Effector memory CD8-positive, alpha-beta T cell (primary cell): ENCODE results near the gene MPEG1.

Experiments
- ATAC-seq: fragments of 150-1000 bp; cut with Tn5 transposase; replicated peaks from 2 replicates; pipeline ENCODE4 v1.10.0; 2021; ENCODE audit warnings: mild to moderate bottlenecking, moderate library complexity
- DNase-seq, 3 experiments: peaks; one replicate each; pipeline ENCODE4 v3.0.0; 2021
- H3K27ac Mint-ChIP-seq, 2 donors: one replicate each; pipeline ENCODE4 v1.8.0; 2022; ENCODE audit warnings: mild to moderate bottlenecking in 2 of 2, mixed read lengths in 2 of 2, moderate library complexity in 2 of 2
- H3K27me3 Mint-ChIP-seq, 2 donors: one replicate each; pipeline ENCODE4 v1.8.0; 2022; ENCODE audit warnings: mixed read lengths in 2 of 2
- H3K36me3 Mint-ChIP-seq: one replicate; pipeline ENCODE4 v1.8.0; 2022; ENCODE audit warnings: mild to moderate bottlenecking, moderate library complexity, mixed read lengths; ENCODE audit not compliant: insufficient read depth
- H3K4me1 Mint-ChIP-seq, 2 donors: one replicate each; pipeline ENCODE4 v1.8.0; 2022; ENCODE audit warnings: low read depth in 2 of 2, mixed read lengths in 2 of 2
- H3K4me3 Mint-ChIP-seq, 2 donors: one replicate each; pipeline ENCODE4 v1.8.0; 2022; ENCODE audit warnings: mild to moderate bottlenecking in 2 of 2, mixed read lengths in 2 of 2, moderate library complexity in 2 of 2
- H3K9me3 Mint-ChIP-seq, 2 donors: one replicate each; pipeline ENCODE4 v1.8.0; 2022; ENCODE audit warnings: mixed read lengths in 2 of 2

The MPEG1 gene

DNA sequence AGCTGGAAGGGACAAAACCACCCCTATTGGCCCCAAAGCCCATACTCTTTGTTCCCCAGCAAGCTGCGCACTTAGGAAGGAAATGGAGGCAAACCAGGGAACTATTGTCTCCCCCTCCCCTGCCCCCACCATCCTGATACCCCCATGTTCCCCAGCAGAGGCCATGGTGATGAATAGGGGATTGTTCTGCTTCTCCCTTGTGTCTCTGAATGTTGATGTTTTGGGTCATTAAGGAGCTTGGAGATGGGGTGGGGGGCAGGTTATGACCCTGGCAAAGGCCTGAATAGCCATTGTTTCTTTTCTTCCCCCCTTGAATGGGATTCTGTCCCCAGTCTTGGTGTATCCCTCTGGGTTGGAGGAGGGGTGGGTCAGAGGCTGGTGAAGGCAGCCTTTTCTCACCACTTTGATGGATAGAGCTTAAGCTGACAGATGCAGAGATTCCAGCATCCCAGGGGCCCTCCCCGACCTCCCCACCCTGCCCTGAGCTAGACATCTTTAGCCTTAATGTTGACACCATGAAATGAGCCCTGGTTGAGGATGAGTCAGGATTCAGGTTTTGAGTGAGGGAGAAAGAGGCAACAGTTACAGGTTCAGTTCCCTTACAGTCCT, 32.5 kb downstream of the MPEG1 start:
- no peak for DNase-seq
- Mint-ChIP-seq H3K4me3 (no peak overlapping the region), H3K4me1 (no peaks in the 10 kb centered on the region), H3K27ac (no peak overlapping the region), H3K36me3 (no peaks in the 10 kb centered on the region), H3K9me3 (no peaks in the 10 kb centered on the region), H3K27me3 (peaks cover 0 to 10% of the 10 kb centered on the region in 2 donors)
- ATAC-seq = no peak

DNA sequence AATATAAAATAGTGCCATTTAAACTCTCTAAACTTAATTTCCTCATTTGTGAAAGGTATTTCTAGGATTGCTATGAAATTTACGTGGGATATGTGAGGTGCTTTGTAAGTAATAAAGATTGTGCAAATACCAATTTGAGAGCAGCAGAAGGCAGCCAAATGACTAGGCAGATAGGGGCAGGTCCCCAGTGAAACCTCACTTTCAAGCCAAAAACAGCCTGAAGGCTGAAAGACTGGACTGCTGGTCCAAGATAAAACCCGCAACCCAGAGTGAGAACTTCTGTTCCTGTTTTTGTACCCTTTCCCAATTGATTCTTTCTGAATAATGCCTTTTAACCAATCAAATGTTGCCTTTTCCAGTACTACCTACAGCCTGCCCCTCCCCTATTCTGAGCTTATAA, 33.6 kb downstream of the MPEG1 start:
- no peak for ATAC-seq
- H3K27me3 Mint-ChIP-seq = no peaks in the 10 kb centered on the region

GRCh38 chr11:59178402-59178801, 34.3 kb downstream of the MPEG1 start:
- no peak for ATAC-seq
- DNase-seq = no peak
- H3K36me3 Mint-ChIP-seq = no peaks in the 10 kb centered on the region

More for the DNA sequence above, 33.6 kb downstream of the MPEG1 start:
- H3K27ac Mint-ChIP-seq = no peak overlapping the region
- H3K4me3 Mint-ChIP-seq = no peak overlapping the region
- H3K9me3 Mint-ChIP-seq = no peaks in the 10 kb centered on the region
- DNase-seq = no peak
- peaks cover 0 to 1% of the 10 kb centered on the region in 2 donors for H3K4me1 Mint-ChIP-seq
- H3K36me3 Mint-ChIP-seq = no peaks in the 10 kb centered on the region

DNA sequence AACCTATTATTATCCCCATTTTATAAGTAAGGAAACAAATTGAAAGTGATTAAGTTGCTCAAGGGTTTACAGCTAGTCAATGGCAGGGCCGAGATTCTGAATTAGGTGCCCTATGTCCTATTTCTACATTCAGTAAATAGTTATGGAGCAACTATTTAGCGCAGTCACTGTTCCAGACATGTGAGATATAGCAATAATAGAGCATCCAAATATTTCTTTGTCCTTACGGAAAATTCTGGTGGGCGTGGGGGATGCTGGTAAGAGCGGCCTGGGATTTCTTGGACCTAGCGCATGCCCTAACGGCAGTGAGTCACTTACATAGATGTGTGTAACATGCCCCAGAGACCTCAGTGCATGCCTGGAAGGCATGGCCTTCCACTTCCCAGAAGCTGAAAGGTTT, 36.4 kb downstream of the MPEG1 start:
- H3K9me3 Mint-ChIP-seq = no peaks in the 10 kb centered on the region
- H3K27me3 Mint-ChIP-seq = peaks cover 6 to 7% of the 10 kb centered on the region in 2 donors
- no peak overlapping the region for H3K27ac Mint-ChIP-seq
- H3K4me3 Mint-ChIP-seq = no peak overlapping the region
- ATAC-seq (no peak), DNase-seq (no peak)
- peaks cover 8 to 11% of the 10 kb centered on the region in 2 donors for H3K4me1 Mint-ChIP-seq
- H3K36me3 Mint-ChIP-seq = peaks cover 4% of the 10 kb centered on the region

More at GRCh38 chr11:59178402-59178801, 34.3 kb downstream of the MPEG1 start:
- no peak overlapping the region for H3K4me3 Mint-ChIP-seq
- no peaks in the 10 kb centered on the region for H3K27me3 Mint-ChIP-seq
- H3K27ac Mint-ChIP-seq = peak overlapping the region in 1 of 2 donors; percentile 65
- H3K9me3 Mint-ChIP-seq = no peaks in the 10 kb centered on the region
- H3K4me1 Mint-ChIP-seq = peaks cover 0 to 4% of the 10 kb centered on the region in 2 donors

DNA sequence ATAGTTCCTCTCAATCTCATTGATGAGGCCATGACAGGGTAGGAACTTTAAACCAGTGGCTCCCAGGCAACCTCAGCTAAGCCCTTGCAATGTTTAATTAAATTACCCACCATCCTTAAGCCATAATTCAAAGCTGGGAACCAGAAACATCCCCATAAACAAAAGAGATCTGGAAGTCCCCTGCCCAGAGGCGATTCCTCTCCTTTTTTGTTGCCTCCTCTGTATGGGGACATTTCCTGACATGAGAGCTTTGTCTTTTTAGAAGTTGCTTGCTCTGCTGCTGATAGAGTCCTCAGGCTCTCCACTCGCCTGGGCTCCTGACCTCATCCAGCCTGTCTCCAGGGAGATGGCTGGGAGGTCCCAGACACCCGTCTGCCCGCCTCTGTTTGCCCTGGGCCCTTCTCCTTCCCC, 37.6 kb downstream of the MPEG1 start:
- peaks cover 6 to 7% of the 10 kb centered on the region in 2 donors for H3K27me3 Mint-ChIP-seq
- H3K4me1 Mint-ChIP-seq = peaks cover 8 to 11% of the 10 kb centered on the region in 2 donors
- no peak overlapping the region for H3K4me3 Mint-ChIP-seq
- no peak overlapping the region for H3K27ac Mint-ChIP-seq
- DNase-seq = no peak
- no peak for ATAC-seq
- peaks cover 4% of the 10 kb centered on the region for H3K36me3 Mint-ChIP-seq
- H3K9me3 Mint-ChIP-seq = no peaks in the 10 kb centered on the region

DNA sequence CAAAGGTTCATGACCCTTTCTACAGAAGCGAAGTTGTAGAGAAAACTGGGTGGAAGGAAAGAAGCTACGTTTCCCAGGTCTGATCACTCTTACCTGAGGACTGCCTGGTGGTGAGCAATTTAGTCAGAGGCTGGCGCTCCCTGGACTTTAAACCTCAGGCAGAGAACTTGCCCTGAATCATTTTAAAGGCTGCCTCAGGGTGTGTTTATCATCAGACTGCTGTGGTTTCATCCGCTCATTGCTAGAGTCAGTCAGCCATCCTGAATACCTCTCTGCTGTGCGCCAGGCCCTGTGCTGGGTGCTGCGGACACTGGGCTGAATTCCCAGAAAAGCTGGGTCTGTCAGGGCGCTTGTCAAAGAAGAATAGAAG, 38.1 kb downstream of the MPEG1 start:
- peaks cover 6 to 7% of the 10 kb centered on the region in 2 donors for H3K27me3 Mint-ChIP-seq
- DNase-seq (no peak), ATAC-seq (no peak)
- no peak overlapping the region for H3K4me3 Mint-ChIP-seq
- no peak overlapping the region for H3K27ac Mint-ChIP-seq
- peaks cover 4% of the 10 kb centered on the region for H3K36me3 Mint-ChIP-seq
- peaks cover 8 to 11% of the 10 kb centered on the region in 2 donors for H3K4me1 Mint-ChIP-seq
- H3K9me3 Mint-ChIP-seq = no peaks in the 10 kb centered on the region

DNA sequence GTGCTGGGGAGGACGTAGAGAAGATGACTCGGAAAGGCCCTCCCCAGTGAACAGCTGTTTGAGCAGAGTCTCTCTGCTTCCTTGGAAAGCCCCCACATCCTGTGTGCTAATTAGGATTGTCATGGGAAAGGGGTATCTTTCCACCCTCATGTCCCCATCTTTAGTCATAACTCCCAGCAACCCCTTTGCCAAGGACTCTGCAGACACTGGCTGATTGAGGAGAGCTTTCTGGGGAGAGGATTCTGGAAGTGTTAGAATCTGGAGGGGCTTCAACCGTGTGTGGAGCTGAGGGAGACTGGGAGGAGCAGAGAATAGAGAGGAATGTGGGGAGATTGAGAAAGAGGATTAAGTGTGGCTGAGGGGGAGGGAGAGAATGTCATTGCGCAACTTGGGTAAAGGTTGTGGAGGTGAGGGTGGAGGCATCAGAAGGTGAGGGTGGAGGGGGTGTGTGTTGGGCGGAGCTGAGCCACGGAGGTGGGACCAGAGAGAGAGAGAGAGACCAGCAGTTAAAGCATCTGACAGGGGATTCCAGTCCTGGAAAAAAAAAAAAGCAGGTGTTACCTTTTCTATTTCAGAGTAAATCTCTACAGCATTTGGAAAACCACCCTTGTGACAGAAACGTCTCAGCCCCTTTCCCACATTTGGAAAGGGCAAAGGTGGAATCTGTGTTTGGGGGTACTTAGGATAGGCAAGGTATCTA, 38.6 kb downstream of the MPEG1 start:
- Mint-ChIP-seq H3K36me3 (peaks cover 4% of the 10 kb centered on the region), H3K9me3 (no peaks in the 10 kb centered on the region), H3K27me3 (peaks cover 6 to 7% of the 10 kb centered on the region in 2 donors), H3K4me3 (no peak overlapping the region), H3K4me1 (peaks cover 8 to 11% of the 10 kb centered on the region in 2 donors), H3K27ac (no peak overlapping the region)
- ATAC-seq = no peak
- DNase-seq = no peak

- peaks cover 6 to 7% of the 10 kb centered on the region in 2 donors for H3K27me3 Mint-ChIP-seq
- H3K4me1 Mint-ChIP-seq = peaks cover 8 to 11% of the 10 kb centered on the region in 2 donors
- DNase-seq (peak in 1 of 3 experiments; percentile 9), ATAC-seq (no peak)
- H3K4me3 Mint-ChIP-seq = peak overlapping the region; percentile 88 to 89
- peak overlapping the region in 1 of 2 donors; percentile 62 for H3K27ac Mint-ChIP-seq
- no peaks in the 10 kb centered on the region for H3K9me3 Mint-ChIP-seq
- peaks cover 4% of the 10 kb centered on the region for H3K36me3 Mint-ChIP-seq
Observed at GRCh38 chr11:59173080-59173963, 39.4 kb downstream of the MPEG1 start.

DNA sequence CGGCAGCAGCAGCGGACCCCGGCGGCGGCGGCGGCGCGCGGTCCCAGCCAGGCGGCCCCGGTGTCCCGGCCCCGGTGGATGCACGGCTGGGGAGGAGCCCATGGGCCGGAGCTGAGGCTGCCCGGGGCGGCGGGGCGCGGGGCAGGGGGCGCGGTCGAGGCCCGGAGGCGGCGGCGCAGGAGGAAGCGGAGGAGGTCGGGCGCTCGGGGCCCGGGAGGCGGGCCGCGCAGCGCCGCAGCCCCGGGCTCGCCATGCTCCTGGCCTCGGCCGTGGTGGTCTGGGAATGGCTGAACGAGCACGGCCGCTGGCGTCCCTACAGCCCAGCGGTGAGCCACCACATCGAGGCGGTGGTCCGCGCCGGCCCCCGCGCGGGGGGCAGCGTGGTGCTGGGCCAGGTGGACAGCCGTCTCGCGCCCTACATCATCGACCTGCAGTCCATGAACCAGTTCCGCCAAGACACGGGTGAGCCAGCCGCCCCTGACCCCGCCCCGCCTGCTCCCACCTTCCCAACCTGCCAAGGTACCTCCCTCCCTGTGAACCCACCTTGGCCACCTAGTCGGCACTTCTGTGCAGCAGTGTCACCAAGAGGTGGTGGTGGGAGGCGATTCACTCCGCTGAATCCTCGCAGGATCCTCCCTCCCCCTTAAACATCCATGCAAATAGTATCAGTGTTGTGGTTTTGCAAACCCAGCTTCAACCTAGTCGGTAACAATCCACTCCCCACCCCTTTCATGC, 40.2 kb downstream of the MPEG1 start:
- ATAC-seq (peak; percentile 19), DNase-seq (no peak)
- Mint-ChIP-seq H3K27ac (peak overlapping the region in 1 of 2 donors; percentile 62), H3K36me3 (peaks cover 4% of the 10 kb centered on the region), H3K9me3 (no peaks in the 10 kb centered on the region), H3K4me3 (peak overlapping the region; percentile 88 to 89), H3K27me3 (peaks cover 6 to 7% of the 10 kb centered on the region in 2 donors), H3K4me1 (peaks cover 8 to 11% of the 10 kb centered on the region in 2 donors)

- peak; percentile 84 for ATAC-seq
- Mint-ChIP-seq H3K27ac (peak within 1 kb of the TSS in 1 of 2 donors; percentile 62), H3K4me3 (peak within 1 kb of the TSS; percentile 88 to 89), H3K36me3 (peaks cover 4% of the 10 kb centered on the region), H3K9me3 (no peaks in the 10 kb centered on the region), H3K4me1 (peaks cover 8 to 11% of the 10 kb centered on the region in 2 donors), H3K27me3 (peaks cover 6 to 7% of the 10 kb centered on the region in 2 donors)
- DNase-seq = peak; percentile 85 to 87 (median 86)
Observed at GRCh38 chr11:59171508-59172322, 41.0 kb downstream of the MPEG1 start, which contains the start of gene DTX4. Gene DTX4 (plus strand): TSS chr11:59172132. CDS start chr11:59172596, 464 bp downstream.

- DNase-seq (no peak), ATAC-seq (no peak)
- Mint-ChIP-seq H3K4me1 (no peaks in the 10 kb centered on the region), H3K9me3 (no peaks in the 10 kb centered on the region), H3K4me3 (no peak overlapping the region), H3K27me3 (peaks cover 29 to 59% of the 10 kb centered on the region in 2 donors), H3K36me3 (no peaks in the 10 kb centered on the region), H3K27ac (no peak overlapping the region)
Observed at GRCh38 chr11:59164028-59164427, 48.7 kb downstream of the MPEG1 start.
